ENCODE measurements around the gene SH3PXD2B.

- TF ChIP-seq EZH2 (IDR thresholded peaks at IDR 0.05) (no peak), POLR2A (IDR thresholded peaks at IDR 0.05; ENCODE audit: borderline replicate concordance, extremely low read depth, insufficient read depth, insufficient read length) (no peak), RAD21 (IDR thresholded peaks at IDR 0.05; ENCODE audit: low read depth) (no peak), EZH2phosphoT487 (IDR thresholded peaks at IDR 0.05; ENCODE audit: borderline replicate concordance) (no peak), ZFX (IDR thresholded peaks at IDR 0.05) (no peak), CTCF (IDR thresholded peaks at IDR 0.05 in 2 of 3, conservative IDR thresholded peaks at IDR 0.05 in 1 of 3; ENCODE audit: borderline replicate concordance in 1 of 3, insufficient read depth in 1 of 3, low read depth in 2 of 3, low read length in 2 of 3) (no peak), ATF3 (IDR thresholded peaks at IDR 0.05) (no peak), POLR2AphosphoS5 (IDR thresholded peaks at IDR 0.05; ENCODE audit: low read depth, low read length) (no peak), REST (IDR thresholded peaks at IDR 0.05; ENCODE audit: low read depth) (no peak), CEBPB (IDR thresholded peaks at IDR 0.05; ENCODE audit: low read depth) (no peak), ZNF274 (IDR thresholded peaks at IDR 0.05; ENCODE audit: low read depth, low read length) (no peak), YY1 (IDR thresholded peaks at IDR 0.05; ENCODE audit: extremely low read depth, insufficient replicate concordance, low read depth, low read length) (no peak)
Measured at GRCh38 chr5:172399826-172400225, 54.5 kb downstream of the SH3PXD2B start.

All from HCT116 (cell line).